Body of pancreas (tissue), 4 donors: ENCODE data around the gene MAB21L3.

Source experiments
- POLR2A ChIP-seq, 3 donors: fragments of 450-650 bp; IDR thresholded peaks; one replicate each; pipeline ENCODE4 v1.6.1; 2016; ENCODE audit warnings: antibody characterized with exemption in 3 of 3, mild to moderate bottlenecking in 2 of 3
- TF ChIP-seq, protein P1 (sequence below), 7 experiments: fragments of 450-650 bp in 4 of 7; fragments of 200-600 bp in 3 of 7; sonication (generic) in 3 of 7; IDR thresholded peaks; one replicate each; pipeline ENCODE4 v1.5.1; 2016 to 2019; ENCODE audit warnings: antibody characterized with exemption in 7 of 7

- TF ChIP-seq, protein P1, sequence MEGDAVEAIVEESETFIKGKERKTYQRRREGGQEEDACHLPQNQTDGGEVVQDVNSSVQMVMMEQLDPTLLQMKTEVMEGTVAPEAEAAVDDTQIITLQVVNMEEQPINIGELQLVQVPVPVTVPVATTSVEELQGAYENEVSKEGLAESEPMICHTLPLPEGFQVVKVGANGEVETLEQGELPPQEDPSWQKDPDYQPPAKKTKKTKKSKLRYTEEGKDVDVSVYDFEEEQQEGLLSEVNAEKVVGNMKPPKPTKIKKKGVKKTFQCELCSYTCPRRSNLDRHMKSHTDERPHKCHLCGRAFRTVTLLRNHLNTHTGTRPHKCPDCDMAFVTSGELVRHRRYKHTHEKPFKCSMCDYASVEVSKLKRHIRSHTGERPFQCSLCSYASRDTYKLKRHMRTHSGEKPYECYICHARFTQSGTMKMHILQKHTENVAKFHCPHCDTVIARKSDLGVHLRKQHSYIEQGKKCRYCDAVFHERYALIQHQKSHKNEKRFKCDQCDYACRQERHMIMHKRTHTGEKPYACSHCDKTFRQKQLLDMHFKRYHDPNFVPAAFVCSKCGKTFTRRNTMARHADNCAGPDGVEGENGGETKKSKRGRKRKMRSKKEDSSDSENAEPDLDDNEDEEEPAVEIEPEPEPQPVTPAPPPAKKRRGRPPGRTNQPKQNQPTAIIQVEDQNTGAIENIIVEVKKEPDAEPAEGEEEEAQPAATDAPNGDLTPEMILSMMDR (IDR thresholded peaks at IDR 0.05) = no peak
- TF ChIP-seq POLR2A (IDR thresholded peaks at IDR 0.05) = no peak
Measured at GRCh38 chr1:116110567-116111523, at the start of gene MAB21L3.
